Measurements from ENCODE around the gene SPRED2.

Gene SPRED2

GRCh38 chr2:65300134-65300760 is 132.2 kb downstream of the SPRED2 start:
- Histone ChIP-seq H3K27ac (ENCODE audit: low read length) (peak overlapping the region; percentile 58), H3K4me3 (ENCODE audit: low read depth in 1 of 2, low read length in 2 of 2) (peak overlapping the region; percentile 1 to 21), H3K9me3 (ENCODE audit: control insufficient read depth in 1 of 2, low read length in 2 of 2) (no peaks in the 10 kb centered on the region), H3K27me3 (ENCODE audit: low read depth, low read length) (no peaks in the 10 kb centered on the region), H3K36me3 (ENCODE audit: control insufficient read depth in 1 of 2, insufficient read depth in 2 of 2, low read length in 2 of 2) (no peaks in the 10 kb centered on the region), H3K4me1 (ENCODE audit: control insufficient read depth in 1 of 2, insufficient read depth in 2 of 2, low read length in 2 of 2) (peaks cover 5 to 30% of the 10 kb centered on the region in 2 donors)

GRCh38 chr2:65299246-65299645 is 133.2 kb downstream of the SPRED2 start:
- peaks cover 5 to 30% of the 10 kb centered on the region in 2 donors for H3K4me1 ChIP-seq (ENCODE audit: control insufficient read depth in 1 of 2, insufficient read depth in 2 of 2, low read length in 2 of 2)
- H3K4me3 ChIP-seq (ENCODE audit: low read depth in 1 of 2, low read length in 2 of 2), result no peak overlapping the region
- no peaks in the 10 kb centered on the region for H3K27me3 ChIP-seq (ENCODE audit: low read depth, low read length)
- H3K27ac ChIP-seq (ENCODE audit: low read length), result peak overlapping the region; percentile 58
- no peaks in the 10 kb centered on the region for H3K9me3 ChIP-seq (ENCODE audit: control insufficient read depth in 1 of 2, low read length in 2 of 2)
- no peaks in the 10 kb centered on the region for H3K36me3 ChIP-seq (ENCODE audit: control insufficient read depth in 1 of 2, insufficient read depth in 2 of 2, low read length in 2 of 2)

- Histone ChIP-seq H3K9me3 (ENCODE audit: control insufficient read depth in 1 of 2, low read length in 2 of 2) (no peaks in the 10 kb centered on the region), H3K36me3 (ENCODE audit: control insufficient read depth in 1 of 2, insufficient read depth in 2 of 2, low read length in 2 of 2) (no peaks in the 10 kb centered on the region), H3K27ac (ENCODE audit: low read length) (no peak overlapping the region), H3K4me3 (ENCODE audit: low read depth in 1 of 2, low read length in 2 of 2) (no peak overlapping the region), H3K4me1 (ENCODE audit: control insufficient read depth in 1 of 2, insufficient read depth in 2 of 2, low read length in 2 of 2) (peaks cover 5 to 30% of the 10 kb centered on the region in 2 donors), H3K27me3 (ENCODE audit: low read depth, low read length) (no peaks in the 10 kb centered on the region)
Observed at GRCh38 chr2:65298089-65298488, 134.3 kb downstream of the SPRED2 start.

GRCh38 chr2:65297544-65297943 is 134.9 kb downstream of the SPRED2 start:
- Histone ChIP-seq H3K27ac (ENCODE audit: low read length) (no peak overlapping the region), H3K36me3 (ENCODE audit: control insufficient read depth in 1 of 2, insufficient read depth in 2 of 2, low read length in 2 of 2) (no peaks in the 10 kb centered on the region), H3K4me3 (ENCODE audit: low read depth in 1 of 2, low read length in 2 of 2) (no peak overlapping the region), H3K9me3 (ENCODE audit: control insufficient read depth in 1 of 2, low read length in 2 of 2) (no peaks in the 10 kb centered on the region), H3K4me1 (ENCODE audit: control insufficient read depth in 1 of 2, insufficient read depth in 2 of 2, low read length in 2 of 2) (peaks cover 4 to 35% of the 10 kb centered on the region in 2 donors), H3K27me3 (ENCODE audit: low read depth, low read length) (no peaks in the 10 kb centered on the region)

- Histone ChIP-seq H3K36me3 (ENCODE audit: control insufficient read depth in 1 of 2, insufficient read depth in 2 of 2, low read length in 2 of 2) (no peaks in the 10 kb centered on the region), H3K27ac (ENCODE audit: low read length) (no peak overlapping the region), H3K9me3 (ENCODE audit: control insufficient read depth in 1 of 2, low read length in 2 of 2) (no peaks in the 10 kb centered on the region), H3K4me3 (ENCODE audit: low read depth in 1 of 2, low read length in 2 of 2) (no peak overlapping the region), H3K4me1 (ENCODE audit: control insufficient read depth in 1 of 2, insufficient read depth in 2 of 2, low read length in 2 of 2) (peaks cover 0 to 38% of the 10 kb centered on the region in 2 donors), H3K27me3 (ENCODE audit: low read depth, low read length) (no peaks in the 10 kb centered on the region)
Observed at GRCh38 chr2:65296971-65297370, 135.4 kb downstream of the SPRED2 start.

- H3K27ac ChIP-seq (ENCODE audit: low read length), result no peak overlapping the region
- H3K9me3 ChIP-seq (ENCODE audit: control insufficient read depth in 1 of 2, low read length in 2 of 2), result no peaks in the 10 kb centered on the region
- no peaks in the 10 kb centered on the region for H3K27me3 ChIP-seq (ENCODE audit: low read depth, low read length)
- peaks cover 0 to 19% of the 10 kb centered on the region in 2 donors for H3K4me1 ChIP-seq (ENCODE audit: control insufficient read depth in 1 of 2, insufficient read depth in 2 of 2, low read length in 2 of 2)
- H3K36me3 ChIP-seq (ENCODE audit: control insufficient read depth in 1 of 2, insufficient read depth in 2 of 2, low read length in 2 of 2), result no peaks in the 10 kb centered on the region
- no peak overlapping the region for H3K4me3 ChIP-seq (ENCODE audit: low read depth in 1 of 2, low read length in 2 of 2)
Observed at GRCh38 chr2:65294701-65295100, 137.7 kb downstream of the SPRED2 start.

- Histone ChIP-seq H3K4me3 (ENCODE audit: low read depth in 1 of 2, low read length in 2 of 2) (no peak overlapping the region), H3K9me3 (ENCODE audit: control insufficient read depth in 1 of 2, low read length in 2 of 2) (no peaks in the 10 kb centered on the region), H3K27me3 (ENCODE audit: low read depth, low read length) (no peaks in the 10 kb centered on the region), H3K27ac (ENCODE audit: low read length) (no peak overlapping the region), H3K36me3 (ENCODE audit: control insufficient read depth in 1 of 2, insufficient read depth in 2 of 2, low read length in 2 of 2) (no peaks in the 10 kb centered on the region), H3K4me1 (ENCODE audit: control insufficient read depth in 1 of 2, insufficient read depth in 2 of 2, low read length in 2 of 2) (peaks cover 0 to 13% of the 10 kb centered on the region in 2 donors)
Observed at GRCh38 chr2:65294136-65294535, 138.3 kb downstream of the SPRED2 start.

- H3K4me3 ChIP-seq (ENCODE audit: low read depth in 1 of 2, low read length in 2 of 2), result no peak overlapping the region
- no peaks in the 10 kb centered on the region for H3K36me3 ChIP-seq (ENCODE audit: control insufficient read depth in 1 of 2, insufficient read depth in 2 of 2, low read length in 2 of 2)
- no peaks in the 10 kb centered on the region for H3K9me3 ChIP-seq (ENCODE audit: control insufficient read depth in 1 of 2, low read length in 2 of 2)
- peaks cover 0 to 13% of the 10 kb centered on the region in 2 donors for H3K4me1 ChIP-seq (ENCODE audit: control insufficient read depth in 1 of 2, insufficient read depth in 2 of 2, low read length in 2 of 2)
- H3K27ac ChIP-seq (ENCODE audit: low read length), result no peak overlapping the region
- H3K27me3 ChIP-seq (ENCODE audit: low read depth, low read length), result no peaks in the 10 kb centered on the region
Observed at GRCh38 chr2:65293376-65293775, 139.0 kb downstream of the SPRED2 start.

- Histone ChIP-seq H3K27me3 (ENCODE audit: low read depth, low read length) (no peaks in the 10 kb centered on the region), H3K4me1 (ENCODE audit: control insufficient read depth in 1 of 2, insufficient read depth in 2 of 2, low read length in 2 of 2) (peaks cover 0 to 13% of the 10 kb centered on the region in 2 donors), H3K27ac (ENCODE audit: low read length) (no peak overlapping the region), H3K9me3 (ENCODE audit: control insufficient read depth in 1 of 2, low read length in 2 of 2) (no peaks in the 10 kb centered on the region), H3K36me3 (ENCODE audit: control insufficient read depth in 1 of 2, insufficient read depth in 2 of 2, low read length in 2 of 2) (no peaks in the 10 kb centered on the region), H3K4me3 (ENCODE audit: low read depth in 1 of 2, low read length in 2 of 2) (no peak overlapping the region)
Observed at GRCh38 chr2:65292461-65293011, 139.9 kb downstream of the SPRED2 start.

- no peaks in the 10 kb centered on the region for H3K36me3 ChIP-seq (ENCODE audit: control insufficient read depth in 1 of 2, insufficient read depth in 2 of 2, low read length in 2 of 2)
- H3K27ac ChIP-seq (ENCODE audit: low read length), result no peak overlapping the region
- H3K4me3 ChIP-seq (ENCODE audit: low read depth in 1 of 2, low read length in 2 of 2), result no peak overlapping the region
- no peaks in the 10 kb centered on the region for H3K9me3 ChIP-seq (ENCODE audit: control insufficient read depth in 1 of 2, low read length in 2 of 2)
- peaks cover 0 to 13% of the 10 kb centered on the region in 2 donors for H3K4me1 ChIP-seq (ENCODE audit: control insufficient read depth in 1 of 2, insufficient read depth in 2 of 2, low read length in 2 of 2)
- H3K27me3 ChIP-seq (ENCODE audit: low read depth, low read length), result no peaks in the 10 kb centered on the region
Observed at GRCh38 chr2:65292106-65292400, 140.3 kb downstream of the SPRED2 start.

GRCh38 chr2:65291216-65292105 is 140.9 kb downstream of the SPRED2 start:
- H3K36me3 ChIP-seq (ENCODE audit: control insufficient read depth in 1 of 2, insufficient read depth in 2 of 2, low read length in 2 of 2), result no peaks in the 10 kb centered on the region
- H3K27me3 ChIP-seq (ENCODE audit: low read depth, low read length), result no peaks in the 10 kb centered on the region
- H3K27ac ChIP-seq (ENCODE audit: low read length), result no peak overlapping the region
- no peak overlapping the region for H3K4me3 ChIP-seq (ENCODE audit: low read depth in 1 of 2, low read length in 2 of 2)
- H3K9me3 ChIP-seq (ENCODE audit: control insufficient read depth in 1 of 2, low read length in 2 of 2), result no peaks in the 10 kb centered on the region
- H3K4me1 ChIP-seq (ENCODE audit: control insufficient read depth in 1 of 2, insufficient read depth in 2 of 2, low read length in 2 of 2), result peaks cover 0 to 13% of the 10 kb centered on the region in 2 donors

All from muscle layer of duodenum (tissue), 2 donors.